Suppressor macrophage treated with lipopolysaccharide for 1 hour (primary cell): ENCODE results near the gene MKRN2OS.

Experiments used
- DNase-seq, 3 donors: peaks; one replicate each; pipeline ENCODE4 v3.0.0-alpha.2; 2020 to 2022

Gene MKRN2OS

GRCh38 chr3:12545473-12545791 is at the start of gene MKRN2OS:
Gene MKRN2OS (minus strand): TSS chr3:12545499. CDS start chr3:12545464, 35 bp downstream.
- DNase-seq, result no peak

- no peak for DNase-seq
Measured at GRCh38 chr3:12593473-12593872, 48.2 kb upstream of the MKRN2OS start.

- DNase-seq, result no peak
Measured at GRCh38 chr3:12591997-12592715, 46.9 kb upstream of the MKRN2OS start.

- no peak for DNase-seq
Measured at GRCh38 chr3:12591456-12591855, 46.2 kb upstream of the MKRN2OS start.

GRCh38 chr3:12590096-12590495 is 44.8 kb upstream of the MKRN2OS start:
- peak; percentile 58 to 62 (median 59) for DNase-seq

GRCh38 chr3:12588039-12589009 is 43.0 kb upstream of the MKRN2OS start:
- DNase-seq, result no peak

- DNase-seq, result no peak
Measured at GRCh38 chr3:12586403-12586802, 41.1 kb upstream of the MKRN2OS start.

GRCh38 chr3:12585970-12586369 is 40.7 kb upstream of the MKRN2OS start:
- DNase-seq, result no peak

GRCh38 chr3:12585181-12585580 is 39.9 kb upstream of the MKRN2OS start:
- no peak for DNase-seq

- no peak for DNase-seq
Measured at GRCh38 chr3:12584083-12584482, 38.8 kb upstream of the MKRN2OS start.

- DNase-seq, result no peak
Measured at GRCh38 chr3:12583280-12583679, 38.0 kb upstream of the MKRN2OS start.

GRCh38 chr3:12582730-12583129 is 37.4 kb upstream of the MKRN2OS start:
- no peak for DNase-seq

GRCh38 chr3:12579905-12580304 is 34.6 kb upstream of the MKRN2OS start:
- DNase-seq, result peak; percentile 71 to 79 (median 77)

- DNase-seq, result no peak
Measured at GRCh38 chr3:12579456-12579855, 34.2 kb upstream of the MKRN2OS start.

- DNase-seq, result no peak
Measured at GRCh38 chr3:12578742-12579141, 33.4 kb upstream of the MKRN2OS start.

GRCh38 chr3:12577379-12577778 is 32.1 kb upstream of the MKRN2OS start:
- DNase-seq, result no peak

- no peak for DNase-seq
Measured at GRCh38 chr3:12574661-12575060, 29.4 kb upstream of the MKRN2OS start.

GRCh38 chr3:12574131-12574530 is 28.8 kb upstream of the MKRN2OS start:
- DNase-seq, result no peak

GRCh38 chr3:12571986-12572385 is 26.7 kb upstream of the MKRN2OS start:
- DNase-seq, result no peak

GRCh38 chr3:12569836-12570235 is 24.5 kb upstream of the MKRN2OS start:
- no peak for DNase-seq

- no peak for DNase-seq
Measured at GRCh38 chr3:12568747-12569146, 23.4 kb upstream of the MKRN2OS start.

GRCh38 chr3:12566976-12567375 is 21.7 kb upstream of the MKRN2OS start:
- DNase-seq, result no peak

- no peak for DNase-seq
Measured at GRCh38 chr3:12562451-12562850, 17.2 kb upstream of the MKRN2OS start.

- no peak for DNase-seq
Measured at GRCh38 chr3:12561397-12561796, 16.1 kb upstream of the MKRN2OS start.
